Neural progenitor cell (in vitro differentiated cells): Measurements from ENCODE around the gene ADAMTSL5. TPM values are rescaled to one million over a fixed set of nuclear protein-coding genes. Genes with fewer than 3 reads are reported as not detected.

ENCODE experiments used
- DNase-seq: peaks from one replicate; pipeline ENCODE4 v3.0.0-alpha.2; 2016; ENCODE audit warnings: low spot score
- H2AFZ ChIP-seq: fragments of 200-600 bp; sonication (generic); replicated peaks from 2 replicates; pipeline ENCODE4 v1.6.1; 2016; ENCODE audit warnings: antibody characterized with exemption
- H3F3A ChIP-seq: fragments of 200-600 bp; sonication (generic); 2 replicates; pipeline ENCODE4 v1.6.1; 2016; ENCODE audit warnings: antibody characterized with exemption, low read depth
- H3K27ac ChIP-seq: fragments of 200-600 bp; sonication (generic); 2 replicates; pipeline ENCODE4 v1.5.1; 2016; ENCODE audit warnings: mild to moderate bottlenecking
- H3K27me3 ChIP-seq: fragments of 200-600 bp; sonication (generic); 2 replicates; pipeline ENCODE4 v1.6.1; 2016; ENCODE audit warnings: mild to moderate bottlenecking, moderate library complexity
- H3K36me3 ChIP-seq: fragments of 200-600 bp; sonication (generic); 2 replicates; pipeline ENCODE4 v1.5.1; 2016
- H3K4me1 ChIP-seq: fragments of 200-600 bp; sonication (generic); 2 replicates; pipeline ENCODE4 v1.6.1; 2016; ENCODE audit warnings: mixed run types
- H3K4me2 ChIP-seq: fragments of 200-600 bp; sonication (generic); 2 replicates; pipeline ENCODE4 v1.6.1; 2016
- H3K4me3 ChIP-seq: fragments of 200-600 bp; sonication (generic); 2 replicates; pipeline ENCODE4 v1.5.1; 2016
- H3K79me2 ChIP-seq: fragments of 200-600 bp; sonication (generic); 2 replicates; pipeline ENCODE4 v1.6.1; 2016; ENCODE audit warnings: low read depth
- H3K9ac ChIP-seq: fragments of 200-600 bp; sonication (generic); 2 replicates; pipeline ENCODE4 v1.6.1; 2016
- H3K9me3 ChIP-seq: fragments of 200-600 bp; sonication (generic); 2 replicates; pipeline ENCODE4 v1.5.1; 2016; ENCODE audit warnings: low read depth
- H4K20me1 ChIP-seq: fragments of 200-600 bp; sonication (generic); 2 replicates; pipeline ENCODE4 v1.6.1; 2016; ENCODE audit warnings: low read depth
- H3K27ac Mint-ChIP-seq: 3 replicates; pipeline ENCODE4 v1.8.0; 2021; ENCODE audit warnings: mixed read lengths
- H3K27me3 Mint-ChIP-seq: 2 replicates; pipeline ENCODE4 v1.8.0; 2022; ENCODE audit warnings: low read depth, mild to moderate bottlenecking, inconsistent platforms, moderate library complexity, mixed read lengths; ENCODE audit not compliant: insufficient read depth
- H3K36me3 Mint-ChIP-seq: 3 replicates; pipeline ENCODE4 v1.8.0; 2021; ENCODE audit warnings: mixed read lengths
- H3K4me1 Mint-ChIP-seq: 3 replicates; pipeline ENCODE4 v1.8.0; 2021; ENCODE audit warnings: mixed read lengths
- H3K4me3 Mint-ChIP-seq: 3 replicates; pipeline ENCODE4 v1.8.0; 2021; ENCODE audit warnings: mild to moderate bottlenecking, moderate library complexity, mixed read lengths
- H3K9me3 Mint-ChIP-seq: 3 replicates; pipeline ENCODE4 v1.8.0; 2020; ENCODE audit warnings: mixed read lengths
- CTCF ChIP-seq: fragments of 200-600 bp; sonication (generic); IDR thresholded peaks from 2 replicates; pipeline ENCODE4 v1.5.1; 2017; ENCODE audit warnings: antibody characterized with exemption, mild to moderate bottlenecking
- EZH2 ChIP-seq: fragments of 200-600 bp; sonication (generic); IDR thresholded peaks from 2 replicates; pipeline ENCODE4 v1.6.1; 2017; ENCODE audit warnings: antibody characterized with exemption, mild to moderate bottlenecking, moderate library complexity
- EZH2phosphoT487 ChIP-seq: fragments of 200-600 bp; sonication (generic); IDR thresholded peaks from 2 replicates; pipeline ENCODE4 v1.6.1; 2017; ENCODE audit warnings: antibody characterized with exemption
- total RNA-seq: library from RNA; depleted of rRNA; stranded (reverse); fragments of >200 nt; gene quantifications from 2 replicates; pipeline ENCODE4 v1.2.3, GENCODE V29; 2015; ENCODE audit warnings: low replicate concordance

Gene ADAMTSL5
- total RNA-seq, 1 donor from 2014 or later = 0.13 TPM

GRCh38 chr19:1511318-1512317, 1.2 kb downstream of the ADAMTSL5 start:
- Mint-ChIP-seq H3K36me3 (no peaks in the 10 kb centered on the region), H3K27ac (no peak overlapping the region), H3K4me1 (peaks cover 15% of the 10 kb centered on the region), H3K4me3 (peak overlapping the region; percentile 5), H3K27me3 (peaks cover 26% of the 10 kb centered on the region), H3K9me3 (no peaks in the 10 kb centered on the region)
- Histone ChIP-seq H3K9ac (no peak overlapping the region), H2AFZ (no peak overlapping the region), H3K27me3 (peaks cover 69% of the 10 kb centered on the region), H3K36me3 (no peaks in the 10 kb centered on the region), H3K27ac (no peak overlapping the region), H3F3A (peaks cover 38% of the 10 kb centered on the region), H3K4me2 (no peak overlapping the region), H4K20me1 (peaks cover 3% of the 10 kb centered on the region), H3K79me2 (no peaks in the 10 kb centered on the region), H3K4me3 (no peak overlapping the region), H3K4me1 (peaks cover 13% of the 10 kb centered on the region), H3K9me3 (no peaks in the 10 kb centered on the region)
- DNase-seq = no peak
- no peak for TF ChIP-seq EZH2phosphoT487
- TF ChIP-seq CTCF = no peak
- TF ChIP-seq EZH2 = no peak

GRCh38 chr19:1510807-1511206, 2.0 kb downstream of the ADAMTSL5 start:
- peaks cover 2% of the 10 kb centered on the region for H3K9me3 Mint-ChIP-seq
- Histone ChIP-seq H3K9me3 (no peaks in the 10 kb centered on the region), H4K20me1 (peaks cover 3% of the 10 kb centered on the region), H3K4me2 (peak overlapping the region; percentile 68), H3K4me1 (peaks cover 13% of the 10 kb centered on the region), H3K36me3 (no peaks in the 10 kb centered on the region), H3K27ac (no peak overlapping the region), H3K79me2 (no peaks in the 10 kb centered on the region), H3K27me3 (peaks cover 63% of the 10 kb centered on the region), H2AFZ (no peak overlapping the region), H3K9ac (no peak overlapping the region), H3F3A (peaks cover 38% of the 10 kb centered on the region), H3K4me3 (peak overlapping the region; percentile 10)
- H3K27ac Mint-ChIP-seq = no peak overlapping the region
- no peak for TF ChIP-seq CTCF
- no peak for TF ChIP-seq EZH2
- no peak for TF ChIP-seq EZH2phosphoT487
- peaks cover 21% of the 10 kb centered on the region for H3K27me3 Mint-ChIP-seq
- no peaks in the 10 kb centered on the region for H3K36me3 Mint-ChIP-seq
- H3K4me3 Mint-ChIP-seq = peak overlapping the region; percentile 41
- H3K4me1 Mint-ChIP-seq = peaks cover 18% of the 10 kb centered on the region
- DNase-seq = no peak

DNA sequence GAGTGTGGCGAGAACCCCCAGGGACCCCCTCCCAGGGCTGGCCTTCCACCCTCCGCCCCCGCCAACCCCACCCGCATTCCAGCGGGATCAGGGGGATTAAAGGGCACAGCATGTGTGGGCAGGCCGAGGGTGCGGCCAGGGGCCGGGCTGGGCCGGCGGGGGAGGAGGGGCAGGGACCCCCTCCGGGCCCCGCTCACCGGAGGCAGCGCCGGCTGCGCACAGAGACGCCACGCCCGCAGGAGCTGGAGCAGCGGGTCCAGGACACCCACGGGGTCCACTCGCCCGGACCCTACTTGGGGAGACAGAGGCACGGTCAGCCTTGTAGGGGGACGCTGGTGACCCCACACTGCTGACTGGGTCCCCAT, 2.4 kb downstream of the ADAMTSL5 start:
- Mint-ChIP-seq H3K27me3 (peaks cover 25% of the 10 kb centered on the region), H3K27ac (no peak overlapping the region), H3K4me3 (no peak overlapping the region), H3K9me3 (peaks cover 2% of the 10 kb centered on the region), H3K4me1 (peaks cover 18% of the 10 kb centered on the region), H3K36me3 (no peaks in the 10 kb centered on the region)
- no peak for TF ChIP-seq CTCF
- no peak for TF ChIP-seq EZH2
- TF ChIP-seq EZH2phosphoT487 = no peak
- H3K9ac ChIP-seq = no peak overlapping the region
- peak overlapping the region; percentile 68 for H3K4me2 ChIP-seq
- H3K27ac ChIP-seq = no peak overlapping the region
- peaks cover 38% of the 10 kb centered on the region for H3F3A ChIP-seq
- no peaks in the 10 kb centered on the region for H3K9me3 ChIP-seq
- no peak overlapping the region for H2AFZ ChIP-seq
- peaks cover 63% of the 10 kb centered on the region for H3K27me3 ChIP-seq
- H4K20me1 ChIP-seq = peaks cover 3% of the 10 kb centered on the region
- peaks cover 13% of the 10 kb centered on the region for H3K4me1 ChIP-seq
- H3K4me3 ChIP-seq = peak overlapping the region; percentile 10
- H3K79me2 ChIP-seq = no peaks in the 10 kb centered on the region
- no peaks in the 10 kb centered on the region for H3K36me3 ChIP-seq
- peak; percentile 65 for DNase-seq
